SK-N-SH treated with all-trans-retinoic acid at 6 μM for 48 hours (cell line): ENCODE data around the gene RPRML.
"Not testable (repeated sequence)": the region's sequence is repeated elsewhere in the genome, so short reads cannot be mapped to it uniquely, and the experiment has no call there.

Source experiments
- ATAC-seq: fragments of 200-7000 bp; cut with Tn5 transposase; 3 replicates; pipeline ENCODE4 v1.9.1; 2020; ENCODE audit warnings: mild to moderate bottlenecking, moderate library complexity
- ARNTL ChIP-seq: fragments of 450-650 bp; formaldehyde crosslinking; IDR thresholded peaks from 2 replicates; pipeline ENCODE4 v1.5.0; 2020; ENCODE audit warnings: low read depth, mild to moderate bottlenecking, moderate library complexity, borderline replicate concordance
- BACH2 ChIP-seq: fragments of 250-450 bp; sonication (Bioruptor Pico); IDR thresholded peaks from 2 replicates; pipeline ENCODE4 v1.9.0; 2021; ENCODE audit warnings: mild to moderate bottlenecking, borderline replicate concordance
- CREB5 ChIP-seq: fragments of 250-450 bp; sonication (Bioruptor Pico); IDR thresholded peaks from 2 replicates; pipeline ENCODE4 v1.5.1; 2020; ENCODE audit warnings: low read depth, mild to moderate bottlenecking, moderate library complexity
- CSDC2 ChIP-seq: fragments of 250-450 bp; sonication (Bioruptor Pico); IDR thresholded peaks from 2 replicates; pipeline ENCODE4 v1.5.0; 2020; ENCODE audit warnings: mild to moderate bottlenecking, moderate library complexity
- CSRNP3 ChIP-seq: fragments of 250-450 bp; sonication (Bioruptor Pico); IDR thresholded peaks from 2 replicates; pipeline ENCODE4 v1.5.1; 2021; ENCODE audit warnings: mild to moderate bottlenecking, moderate library complexity
- ESRRG ChIP-seq: fragments of 250-450 bp; sonication (Bioruptor Pico); IDR thresholded peaks from 2 replicates; pipeline ENCODE4 v1.6.1; 2021; ENCODE audit warnings: mild to moderate bottlenecking
- ISL1 ChIP-seq: fragments of 250-450 bp; sonication (Bioruptor Pico); IDR thresholded peaks from 2 replicates; pipeline ENCODE4 v2.1.2; 2022; ENCODE audit warnings: mild to moderate bottlenecking, moderate library complexity
- OSR1 ChIP-seq: fragments of 250-450 bp; sonication (Bioruptor Pico); IDR thresholded peaks from 2 replicates; pipeline ENCODE4 v1.8.0; 2022; ENCODE audit warnings: moderate library complexity, mild to moderate bottlenecking, inconsistent platforms
- PATZ1 ChIP-seq: fragments of 250-450 bp; sonication (Bioruptor Pico); IDR thresholded peaks from 2 replicates; pipeline ENCODE4 v1.8.0; 2020; ENCODE audit warnings: mild to moderate bottlenecking, moderate library complexity, borderline replicate concordance
- PPARA ChIP-seq: fragments of 250-450 bp; sonication (Bioruptor Pico); IDR thresholded peaks from 2 replicates; pipeline ENCODE4 v1.5.0; 2020; ENCODE audit warnings: mild to moderate bottlenecking, borderline replicate concordance
- RARB ChIP-seq: fragments of 250-450 bp; sonication (Bioruptor Pico); IDR thresholded peaks from 2 replicates; pipeline ENCODE4 v1.8.0; 2021; ENCODE audit warnings: mild to moderate bottlenecking, moderate library complexity
- SNAI2 ChIP-seq: fragments of 250-450 bp; sonication (Bioruptor Pico); IDR thresholded peaks from 2 replicates; pipeline ENCODE4 v1.5.0; 2020; ENCODE audit warnings: mild to moderate bottlenecking, moderate library complexity
- TOX ChIP-seq: fragments of 250-450 bp; sonication (Bioruptor Pico); IDR thresholded peaks from 2 replicates; pipeline ENCODE4 v1.8.0; 2021; ENCODE audit warnings: mild to moderate bottlenecking, moderate library complexity, borderline replicate concordance
- TSHZ2 ChIP-seq: fragments of 250-450 bp; sonication (Bioruptor Pico); IDR thresholded peaks from 2 replicates; pipeline ENCODE4 v1.5.0; 2020; ENCODE audit warnings: mild to moderate bottlenecking, moderate library complexity
- ZC3H10 ChIP-seq: fragments of 250-450 bp; sonication (Bioruptor Pico); IDR thresholded peaks from 2 replicates; pipeline ENCODE4 v1.5.1; 2021; ENCODE audit warnings: mild to moderate bottlenecking, moderate library complexity
- ZFP3 ChIP-seq: fragments of 250-450 bp; sonication (Bioruptor Pico); IDR thresholded peaks from 2 replicates; pipeline ENCODE4 v1.5.0; 2020; ENCODE audit warnings: mild to moderate bottlenecking, moderate library complexity
- ZFP30 ChIP-seq: fragments of 450-650 bp; formaldehyde crosslinking; IDR thresholded peaks from 2 replicates; pipeline ENCODE4 v1.5.0; 2022; ENCODE audit warnings: mild to moderate bottlenecking, moderate library complexity
- ZNF565 ChIP-seq: fragments of 450-650 bp; formaldehyde crosslinking; conservative IDR thresholded peaks from 2 replicates; pipeline ENCODE4 v1.5.0; 2020; ENCODE audit warnings: low read depth, mild to moderate bottlenecking, moderate library complexity
- ZNF70 ChIP-seq: fragments of 450-650 bp; formaldehyde crosslinking; IDR thresholded peaks from 2 replicates; pipeline ENCODE4 v1.5.0; 2020; ENCODE audit warnings: mild to moderate bottlenecking, moderate library complexity
- ZNF8 ChIP-seq: fragments of 450-650 bp; formaldehyde crosslinking; IDR thresholded peaks from 2 replicates; pipeline ENCODE4 v1.5.0; 2020; ENCODE audit warnings: mild to moderate bottlenecking, moderate library complexity

Gene RPRML

GRCh38 chr17:46962374-46962790 lies 16.7 kb downstream of the RPRML start:
- TF ChIP-seq ISL1 (no peak), TOX (no peak), PPARA (CRISPR knock-in tag) (no peak), ZFP30 (CRISPR knock-in tag) (no peak), PATZ1 (CRISPR knock-in tag) (no peak), BACH2 (CRISPR knock-in tag) (no peak), RARB (CRISPR knock-in tag) (no peak), TSHZ2 (CRISPR knock-in tag) (no peak), CSRNP3 (CRISPR knock-in tag) (no peak), SNAI2 (CRISPR knock-in tag) (no peak), ESRRG (CRISPR knock-in tag) (no peak), ZFP3 (CRISPR knock-in tag) (no peak)
- TF ChIP-seq, all 23 proteins: peak for 0
- peak; percentile 77 for ATAC-seq

GRCh38 chr17:46960152-46960551 lies 18.9 kb downstream of the RPRML start:
- no peak for TF ChIP-seq ZNF70 (CRISPR knock-in tag)
- no peak for TF ChIP-seq TSHZ2 (CRISPR knock-in tag)
- ATAC-seq, result no peak

- no peak for TF ChIP-seq ZNF70 (CRISPR knock-in tag)
- no peak for TF ChIP-seq BACH2 (CRISPR knock-in tag)
- no peak for TF ChIP-seq ZFP3 (CRISPR knock-in tag)
- no peak for TF ChIP-seq ZNF8 (CRISPR knock-in tag)
- no peak for TF ChIP-seq ZNF565
- no peak for TF ChIP-seq PPARA (CRISPR knock-in tag)
- TF ChIP-seq ZC3H10 (CRISPR knock-in tag), result no peak
- no peak for TF ChIP-seq ARNTL (CRISPR knock-in tag)
- no peak for TF ChIP-seq TOX
- no peak for TF ChIP-seq CSDC2 (CRISPR knock-in tag)
- TF ChIP-seq RARB (CRISPR knock-in tag), result no peak
- no peak for TF ChIP-seq OSR1 (CRISPR knock-in tag)
- TF ChIP-seq ZFP30 (CRISPR knock-in tag), result no peak
- TF ChIP-seq CREB5 (CRISPR knock-in tag), result no peak
- TF ChIP-seq, all 23 proteins: peak for 0
- no peak for ATAC-seq
These were observed 20.9 kb downstream of the RPRML start for GRCh38 chr17:46958041-46958591.

GRCh38 chr17:46953191-46953590 lies 25.9 kb downstream of the RPRML start:
- ATAC-seq, result not testable (repeated sequence)
